H1 (cell line): Measurements from ENCODE around the gene UBE2G2. TPM values are rescaled to one million over a fixed set of nuclear protein-coding genes. Genes with fewer than 3 reads are reported as not detected.

Experiments used
- CTCF ChIA-PET: fragments of 300-600 bp; sonication (Branson Sonifier 250); formaldehyde crosslinking; loops from one replicate; lab custom pipeline; 2021; ENCODE audit not compliant: partially characterized antibody; lab: Charles Lee
- POLR2A ChIA-PET: fragments of 300-600 bp; sonication (Branson Sonifier 250); formaldehyde crosslinking; loops from one replicate; lab custom pipeline; 2021; ENCODE audit warnings: inconsistent platforms; ENCODE audit not compliant: partially characterized antibody; lab: Charles Lee
- DNase-seq, 2 experiments: peaks; one replicate each; pipeline versions ENCODE4 v3.0.0 to v3.0.0-alpha.2; 2010 to 2022; ENCODE audit warnings: low spot score in 2 of 2, low read depth in 1 of 2, mixed read lengths in 1 of 2
- FAIRE-seq: peaks from 2 replicates; lab custom pipeline; 2011; peaks lifted over from hg19 to GRCh38; lab: Jason Lieb, UNC
- H2AFZ ChIP-seq: 2 replicates; pipeline ENCODE4 v1.8.1; 2012; ENCODE audit warnings: low read length, inconsistent platforms
- H2AK5ac ChIP-seq: 2 replicates; pipeline ENCODE4 v1.6.1; 2013; ENCODE audit warnings: low read depth, low read length
- H2BK120ac ChIP-seq: replicated peaks from 2 replicates; pipeline ENCODE3; 2013; ENCODE audit warnings: low read depth, low read length, inconsistent platforms
- H2BK12ac ChIP-seq: 2 replicates; pipeline ENCODE4 v1.6.1; 2013; ENCODE audit warnings: low read depth, low read length
- H2BK15ac ChIP-seq: 2 replicates; pipeline ENCODE4 v1.6.1; 2013; ENCODE audit warnings: low read length
- H2BK20ac ChIP-seq: 2 replicates; pipeline ENCODE4 v1.6.1; 2013; ENCODE audit warnings: low read length
- H2BK5ac ChIP-seq: 2 replicates; pipeline ENCODE4 v1.6.1; 2013; ENCODE audit warnings: low read depth, low read length
- H3K14ac ChIP-seq: 2 replicates; pipeline ENCODE4 v1.6.1; 2013; ENCODE audit warnings: inconsistent platforms; ENCODE audit not compliant: insufficient read length
- H3K18ac ChIP-seq: 2 replicates; pipeline ENCODE4 v1.6.1; 2013; ENCODE audit warnings: low read length; ENCODE audit errors: extremely low read depth
- H3K23ac ChIP-seq: 2 replicates; pipeline ENCODE4 v1.6.1; 2013; ENCODE audit warnings: inconsistent platforms; ENCODE audit not compliant: insufficient read length
- H3K23me2 ChIP-seq: 2 replicates; pipeline ENCODE4 v1.6.1; 2013; ENCODE audit warnings: low read depth, low read length
- H3K27ac ChIP-seq: 2 replicates; pipeline ENCODE4 v1.6.1; 2011; ENCODE audit warnings: low read depth, low read length, inconsistent platforms
- H3K27me3 ChIP-seq, 4 experiments: replicated peaks in 1 of 4; 1 replicate in 1 of 4; 2 replicates in 3 of 4; pipeline versions ENCODE4 v1.6.1 to v1.8.1; 2011 to 2013; ENCODE audit warnings: low read length in 3 of 4, mild to moderate bottlenecking in 3 of 4, inconsistent platforms in 2 of 4, mixed read lengths in 2 of 4, moderate library complexity in 1 of 4; ENCODE audit not compliant: control insufficient read depth in 3 of 4, insufficient read depth in 3 of 4; ENCODE audit errors: extremely low read depth in 1 of 4
- H3K36me3 ChIP-seq, 4 experiments: 2 replicates each; pipeline versions ENCODE4 v1.6.1 to v1.8.1; 2011 to 2013; ENCODE audit warnings: mild to moderate bottlenecking in 4 of 4, low read length in 3 of 4, moderate library complexity in 2 of 4, control low read depth in 1 of 4, inconsistent platforms in 1 of 4; ENCODE audit not compliant: insufficient read depth in 4 of 4, control insufficient read depth in 2 of 4
- H3K4ac ChIP-seq: replicated peaks from 2 replicates; pipeline ENCODE3; 2013; ENCODE audit warnings: low read length, low read depth, mixed read lengths, inconsistent platforms; ENCODE audit not compliant: insufficient read length
- H3K4me1 ChIP-seq, 4 experiments: replicated peaks in 1 of 4; 1 replicate in 1 of 4; 2 replicates in 3 of 4; pipeline versions ENCODE4 v1.6.1 to v1.8.1; 2011 to 2013; ENCODE audit warnings: low read length in 3 of 4, inconsistent platforms in 2 of 4, mixed read lengths in 1 of 4; ENCODE audit not compliant: insufficient read depth in 4 of 4, control insufficient read depth in 3 of 4
- H3K4me2 ChIP-seq, 2 experiments: 2 replicates each; pipeline versions ENCODE4 v1.6.1 to v1.8.1; 2011 to 2013; ENCODE audit warnings: low read depth in 2 of 2, low read length in 2 of 2, control low read depth in 1 of 2, inconsistent platforms in 1 of 2, mild to moderate bottlenecking in 1 of 2; ENCODE audit not compliant: insufficient read depth in 1 of 2
- H3K4me3 ChIP-seq, 4 experiments: fragments of 200-600, 300-600 bp in 1 of 4; sonication (generic), shearing (Covaris generic), sonication (Bioruptor Twin) in 1 of 4; 2 replicates each; pipeline versions ENCODE4 v1.5.1 to v1.8.1; 2011 to 2016; ENCODE audit warnings: low read length in 4 of 4, low read depth in 3 of 4, control low read depth in 2 of 4, inconsistent platforms in 2 of 4, mild to moderate bottlenecking in 2 of 4, mixed read lengths in 1 of 4, moderate library complexity in 1 of 4; ENCODE audit not compliant: insufficient read depth in 2 of 4; ENCODE audit errors: extremely low read depth in 1 of 4
- H3K56ac ChIP-seq: replicated peaks from 2 replicates; pipeline ENCODE3; 2013; ENCODE audit warnings: low read depth, mild to moderate bottlenecking, mixed read lengths, low read length, inconsistent platforms; ENCODE audit not compliant: insufficient read length
- H3K79me1 ChIP-seq: 2 replicates; pipeline ENCODE4 v1.6.1; 2013; ENCODE audit warnings: low read depth, low read length, control low read depth
- H3K79me2 ChIP-seq, 2 experiments: 2 replicates each; pipeline versions ENCODE4 v1.6.1 to v1.8.1; 2012 to 2013; ENCODE audit warnings: low read length in 2 of 2, mild to moderate bottlenecking in 2 of 2, inconsistent platforms in 1 of 2; ENCODE audit not compliant: insufficient read depth in 2 of 2, control insufficient read depth in 1 of 2
- H3K9ac ChIP-seq, 4 experiments: replicated peaks in 1 of 4; 1 replicate in 1 of 4; 2 replicates in 3 of 4; pipeline versions ENCODE4 v1.6.1 to v1.8.1; 2011 to 2013; ENCODE audit warnings: low read depth in 3 of 4, low read length in 3 of 4, control low read depth in 2 of 4, mild to moderate bottlenecking in 2 of 4, moderate library complexity in 2 of 4, inconsistent platforms in 1 of 4; ENCODE audit errors: extremely low read depth in 1 of 4
- H3K9me3 ChIP-seq, 2 experiments: 2 replicates each; pipeline versions ENCODE4 v1.6.1 to v1.8.1; 2012 to 2013; ENCODE audit warnings: mild to moderate bottlenecking in 2 of 2, moderate library complexity in 2 of 2, control low read depth in 1 of 2, inconsistent platforms in 1 of 2, low read depth in 1 of 2, low read length in 1 of 2, mixed read lengths in 1 of 2; ENCODE audit not compliant: insufficient read depth in 2 of 2
- H4K20me1 ChIP-seq, 2 experiments: replicated peaks in 1 of 2; 2 replicates each; pipeline versions ENCODE3 to v1.8.1; 2011 to 2013; ENCODE audit warnings: inconsistent platforms in 2 of 2, low read length in 2 of 2, mild to moderate bottlenecking in 1 of 2; ENCODE audit not compliant: insufficient read depth in 2 of 2, control insufficient read depth in 1 of 2
- H4K5ac ChIP-seq: 2 replicates; pipeline ENCODE4 v1.6.1; 2013; ENCODE audit warnings: low read length, low read depth, mixed read lengths, inconsistent platforms; ENCODE audit not compliant: insufficient read length
- H4K8ac ChIP-seq: 2 replicates; pipeline ENCODE4 v1.8.0; 2013; ENCODE audit warnings: mild to moderate bottlenecking, moderate library complexity, low read length, inconsistent platforms; ENCODE audit not compliant: insufficient read depth; ENCODE audit errors: extremely low read depth
- H4K91ac ChIP-seq: replicated peaks from 2 replicates; pipeline ENCODE3; 2013; ENCODE audit warnings: low read length, mixed read lengths, inconsistent platforms; ENCODE audit not compliant: insufficient read length
- CHD2 ChIP-seq: IDR thresholded peaks from 2 replicates; pipeline ENCODE4 v1.6.1; 2012; ENCODE audit warnings: low read length, improper control_type of control experiment
- EZH2 ChIP-seq: fragments of 200-600 bp; sonication (generic); IDR thresholded peaks from 2 replicates; pipeline ENCODE4 v1.7.1; 2012; ENCODE audit warnings: low read depth, mild to moderate bottlenecking, moderate library complexity, low read length, inconsistent platforms; ENCODE audit not compliant: severe bottlenecking
- HDAC2 ChIP-seq, 2 experiments: fragments of 300-600 bp in 1 of 2; sonication (generic) in 1 of 2; IDR thresholded peaks; 2 replicates each; pipeline ENCODE4 v1.6.1; 2011 to 2012; ENCODE audit warnings: low read depth in 2 of 2, low read length in 2 of 2, mild to moderate bottlenecking in 2 of 2, moderate library complexity in 2 of 2, borderline replicate concordance in 1 of 2, inconsistent platforms in 1 of 2
- HDAC6 ChIP-seq: IDR thresholded peaks from one replicate; pipeline ENCODE4 v1.7.1; 2012; ENCODE audit warnings: low read depth, mild to moderate bottlenecking, inconsistent platforms, low read length, moderate library complexity
- JUN ChIP-seq: IDR thresholded peaks from 2 replicates; pipeline ENCODE4 v1.6.1; 2011; ENCODE audit warnings: low read depth, mild to moderate bottlenecking, improper control_type of control experiment, low read length
- SRF ChIP-seq: IDR thresholded peaks from 2 replicates; pipeline ENCODE4 v1.6.1; 2011; ENCODE audit warnings: mild to moderate bottlenecking, low read depth, low read length, moderate library complexity
- TCF12 ChIP-seq: IDR thresholded peaks from 2 replicates; pipeline ENCODE4 v1.6.1; 2011; ENCODE audit warnings: low read depth, mild to moderate bottlenecking, low read length
- WGBS, 2 experiments: shearing (Covaris generic) in 1 of 2; methylation state at CpG; one replicate each; pipeline versions ENCODE4 v1.1.6 to v1.1.7; 2013 to 2015; ENCODE audit warnings: low lambda C conversion rate in 2 of 2, mixed read lengths in 2 of 2, inconsistent platforms in 1 of 2, low coverage in 1 of 2, missing lambda C conversion rate in 1 of 2; ENCODE audit not compliant: insufficient replicate concordance in 2 of 2, insufficient coverage in 1 of 2, insufficient read length in 1 of 2; ENCODE audit errors: extremely low coverage in 1 of 2, missing lambda C conversion rate in 1 of 2; 5-methylcytosine and 5-hydroxymethylcytosine counted together
- polyA plus RNA-seq, 7 experiments: library from polyadenylated mRNA; depleted of rRNA in 3 of 7; stranded (reverse) in 5 of 7; unstranded in 2 of 7; fragments of >200 nt in 5 of 7; fragments of 200-250 nt in 2 of 7; gene quantifications; 1 replicate in 5 of 7; 2 replicates in 1 of 7; 4 replicates in 1 of 7; pipeline versions ENCODE4 v1.2.1 to v1.2.3, GENCODE V29; 2011 to 2013; ENCODE audit warnings: missing spikeins in 2 of 7, mixed read lengths in 2 of 7
- total RNA-seq: library from RNA; stranded (reverse); fragmentation: NEBNext Ultra II Directional; extraction: Animal tissue kit (Norgen Biotek cat#: 25700); gene quantifications from 2 replicates; pipeline ENCODE4 v1.2.1, GENCODE V29; 2021
- TF ChIP-seq, protein P1 (sequence below): IDR thresholded peaks from 2 replicates; pipeline ENCODE4 v1.6.1; 2012; ENCODE audit warnings: inconsistent platforms

UBE2G2 gene
- total and polyA plus RNA-seq, 2 of the 8 experiments (the other 6 are each of a cell fraction or from before 2014, with no cell fraction given) = 96.3 to 101 TPM

DNA sequence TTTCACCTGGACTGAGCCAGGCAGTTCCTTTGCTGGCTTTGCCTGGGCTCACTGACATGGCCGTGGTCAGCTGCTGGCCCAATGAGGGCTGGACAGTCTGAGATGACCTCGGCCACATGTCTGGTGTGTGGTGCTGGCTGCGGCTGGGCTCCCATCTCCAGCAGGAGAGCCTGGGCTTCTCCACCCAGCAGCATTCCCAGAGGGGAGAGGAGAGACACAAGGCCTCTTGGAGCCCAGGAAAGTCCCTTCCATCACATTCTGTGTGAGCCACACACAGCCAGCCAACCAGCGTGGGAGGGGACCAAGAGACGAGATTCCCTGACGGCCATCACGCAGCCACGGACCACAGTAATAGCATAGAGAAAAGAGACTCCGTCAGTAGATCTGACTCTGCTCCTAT lies 37.3 kb upstream of the UBE2G2 start:
- no peak overlapping the region for H2AFZ ChIP-seq
- H4K8ac ChIP-seq = no peak overlapping the region
- no peak overlapping the region for H2BK12ac ChIP-seq
- H3K4me2 ChIP-seq = no peak overlapping the region
- H3K14ac ChIP-seq = no peak overlapping the region
- H2BK120ac ChIP-seq = no peak overlapping the region
- H3K23ac ChIP-seq = no peak overlapping the region
- no peak overlapping the region for H3K18ac ChIP-seq
- H4K91ac ChIP-seq = no peak overlapping the region
- no peak for DNase-seq
- TF ChIP-seq CHD2 = no peak
- no peak for TF ChIP-seq EZH2
- TF ChIP-seq TCF12 = no peak
- TF ChIP-seq JUN = no peak
- no peak for TF ChIP-seq HDAC6
- TF ChIP-seq, protein P1, sequence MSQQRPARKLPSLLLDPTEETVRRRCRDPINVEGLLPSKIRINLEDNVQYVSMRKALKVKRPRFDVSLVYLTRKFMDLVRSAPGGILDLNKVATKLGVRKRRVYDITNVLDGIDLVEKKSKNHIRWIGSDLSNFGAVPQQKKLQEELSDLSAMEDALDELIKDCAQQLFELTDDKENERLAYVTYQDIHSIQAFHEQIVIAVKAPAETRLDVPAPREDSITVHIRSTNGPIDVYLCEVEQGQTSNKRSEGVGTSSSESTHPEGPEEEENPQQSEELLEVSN = no peak
- TF ChIP-seq SRF = no peak
- no peak for TF ChIP-seq HDAC2 (IDR thresholded peaks at IDR 0.05; ENCODE audit: borderline replicate concordance in 1 of 2, low read depth in 2 of 2, low read length in 2 of 2)
- no peak overlapping the region for H2AK5ac ChIP-seq
- no peaks in the 10 kb centered on the region; a peak in 1 of 8 replicates for H3K36me3 ChIP-seq
- no peak overlapping the region for H2BK5ac ChIP-seq
- 84% methylated on average over 9 of the region's 9 CpGs; no CpG with 5 or more reads in 1 of the 2 experiments for WGBS, 2 experiments
- H3K27ac ChIP-seq = no peak overlapping the region
- CTCF ChIA-PET = interaction anchor here (0.6 to 1.3 kb wide), 2 partner anchors 12 to 70 kb away, joined by 3 read pairs; no protein-coding TSS in a partner anchor
- H3K4me1 ChIP-seq = no peaks in the 10 kb centered on the region; a peak in 2 of 7 replicates
- H3K56ac ChIP-seq = no peak overlapping the region
- no peaks in the 10 kb centered on the region for H3K9me3 ChIP-seq
- no peaks in the 10 kb centered on the region; the same call in 1 of the 2 replicates for H3K23me2 ChIP-seq
- H3K9ac ChIP-seq = no peak overlapping the region
- no peaks in the 10 kb centered on the region for H4K20me1 ChIP-seq
- H3K4ac ChIP-seq = no peak overlapping the region
- no peak overlapping the region for H2BK15ac ChIP-seq
- H3K27me3 ChIP-seq = no peaks in the 10 kb centered on the region
- FAIRE-seq = no peak
- no peak overlapping the region for H4K5ac ChIP-seq
- H3K79me2 ChIP-seq = no peaks in the 10 kb centered on the region
- H2BK20ac ChIP-seq = no peak overlapping the region
- H3K4me3 ChIP-seq = no peak overlapping the region
- H3K79me1 ChIP-seq = no peaks in the 10 kb centered on the region
- POLR2A ChIA-PET = no interaction called here
